ENCODE measurements around the gene COL4A3.

DNA sequence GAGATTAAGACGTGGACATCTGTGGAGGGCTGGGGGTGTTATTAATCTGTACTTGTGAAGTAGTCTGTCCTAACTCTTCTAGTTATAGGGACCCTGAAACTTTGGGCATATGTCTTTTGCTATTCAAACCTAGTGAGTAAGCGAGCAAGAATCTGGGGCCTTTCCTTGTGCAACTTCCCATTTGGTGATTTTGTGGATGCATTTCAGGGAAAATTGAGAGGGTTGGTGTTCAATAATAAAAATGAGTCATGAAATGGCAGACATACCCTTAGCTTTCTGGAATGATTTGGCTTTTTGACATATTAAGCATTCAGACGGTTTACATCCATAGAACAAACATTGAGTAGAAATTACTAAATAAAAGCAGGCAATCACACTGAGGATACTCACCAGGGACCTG lies 17.4 kb upstream of the COL4A3 start:
- TF ChIP-seq POLR2AphosphoS5 (IDR thresholded peaks at IDR 0.05; ENCODE audit: low read depth, low read length) (no peak), TAF1 (IDR thresholded peaks at IDR 0.05; ENCODE audit: borderline replicate concordance, insufficient read depth, low read length) (no peak), SIN3A (IDR thresholded peaks at IDR 0.05; ENCODE audit: borderline replicate concordance, insufficient read depth, low read length) (no peak), FOXP2 (optimal IDR thresholded peaks at IDR 0.05; ENCODE audit: borderline replicate concordance, extremely low read depth, extremely low read length, insufficient read depth) (no peak)
- TF ChIP-seq, protein P1, sequence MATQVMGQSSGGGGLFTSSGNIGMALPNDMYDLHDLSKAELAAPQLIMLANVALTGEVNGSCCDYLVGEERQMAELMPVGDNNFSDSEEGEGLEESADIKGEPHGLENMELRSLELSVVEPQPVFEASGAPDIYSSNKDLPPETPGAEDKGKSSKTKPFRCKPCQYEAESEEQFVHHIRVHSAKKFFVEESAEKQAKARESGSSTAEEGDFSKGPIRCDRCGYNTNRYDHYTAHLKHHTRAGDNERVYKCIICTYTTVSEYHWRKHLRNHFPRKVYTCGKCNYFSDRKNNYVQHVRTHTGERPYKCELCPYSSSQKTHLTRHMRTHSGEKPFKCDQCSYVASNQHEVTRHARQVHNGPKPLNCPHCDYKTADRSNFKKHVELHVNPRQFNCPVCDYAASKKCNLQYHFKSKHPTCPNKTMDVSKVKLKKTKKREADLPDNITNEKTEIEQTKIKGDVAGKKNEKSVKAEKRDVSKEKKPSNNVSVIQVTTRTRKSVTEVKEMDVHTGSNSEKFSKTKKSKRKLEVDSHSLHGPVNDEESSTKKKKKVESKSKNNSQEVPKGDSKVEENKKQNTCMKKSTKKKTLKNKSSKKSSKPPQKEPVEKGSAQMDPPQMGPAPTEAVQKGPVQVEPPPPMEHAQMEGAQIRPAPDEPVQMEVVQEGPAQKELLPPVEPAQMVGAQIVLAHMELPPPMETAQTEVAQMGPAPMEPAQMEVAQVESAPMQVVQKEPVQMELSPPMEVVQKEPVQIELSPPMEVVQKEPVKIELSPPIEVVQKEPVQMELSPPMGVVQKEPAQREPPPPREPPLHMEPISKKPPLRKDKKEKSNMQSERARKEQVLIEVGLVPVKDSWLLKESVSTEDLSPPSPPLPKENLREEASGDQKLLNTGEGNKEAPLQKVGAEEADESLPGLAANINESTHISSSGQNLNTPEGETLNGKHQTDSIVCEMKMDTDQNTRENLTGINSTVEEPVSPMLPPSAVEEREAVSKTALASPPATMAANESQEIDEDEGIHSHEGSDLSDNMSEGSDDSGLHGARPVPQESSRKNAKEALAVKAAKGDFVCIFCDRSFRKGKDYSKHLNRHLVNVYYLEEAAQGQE (IDR thresholded peaks at IDR 0.05; ENCODE audit: insufficient read depth in 1 of 2, low read depth in 2 of 2, low read length in 2 of 2) = no peak

Data from PFSK-1 (cell line).